GM19452 (cell line): Measurements from ENCODE around the gene VDR.

ENCODE experiments used
- ATAC-seq: cut with Tn5 transposase; IDR thresholded peaks from one replicate; pipeline ENCODE4 v1.9.1; 2021; ENCODE audit not compliant: unreplicated experiment

VDR gene

GRCh38 chr12:47875746-47876439 lies 28.9 kb downstream of the VDR start:
- ATAC-seq = no peak

- no peak for ATAC-seq
Measured at GRCh38 chr12:47874316-47874715, 30.5 kb downstream of the VDR start.

GRCh38 chr12:47870175-47870781 lies 34.5 kb downstream of the VDR start:
- ATAC-seq = peak; percentile 38

- ATAC-seq = peak; percentile 62
Measured at GRCh38 chr12:47868552-47869031, 36.2 kb downstream of the VDR start.

- peak; percentile 5 for ATAC-seq
Measured at GRCh38 chr12:47868041-47868440, 36.8 kb downstream of the VDR start.

GRCh38 chr12:47867495-47867941 lies 37.3 kb downstream of the VDR start:
- ATAC-seq = no peak

- no peak for ATAC-seq
Measured at GRCh38 chr12:47864646-47865235, 40.1 kb downstream of the VDR start.

GRCh38 chr12:47863985-47864384 lies 40.8 kb downstream of the VDR start:
- ATAC-seq = no peak

GRCh38 chr12:47863467-47863866 lies 41.3 kb downstream of the VDR start:
- ATAC-seq = no peak

GRCh38 chr12:47862881-47863280 lies 41.9 kb downstream of the VDR start:
- no peak for ATAC-seq

- no peak for ATAC-seq
Measured at GRCh38 chr12:47862167-47862750, 42.5 kb downstream of the VDR start.

- ATAC-seq = no peak
Measured at GRCh38 chr12:47860873-47861272, 43.9 kb downstream of the VDR start.

- ATAC-seq = no peak
Measured at GRCh38 chr12:47860279-47860841, 44.4 kb downstream of the VDR start.

GRCh38 chr12:47858511-47859266 lies 46.1 kb downstream of the VDR start:
- no peak for ATAC-seq

- ATAC-seq = no peak
Measured at GRCh38 chr12:47856721-47857575, 47.8 kb downstream of the VDR start.

GRCh38 chr12:47856094-47856493 lies 48.7 kb downstream of the VDR start:
- ATAC-seq = no peak

GRCh38 chr12:47855502-47855901 lies 49.3 kb downstream of the VDR start:
- no peak for ATAC-seq

GRCh38 chr12:47854531-47854930 lies 50.3 kb downstream of the VDR start:
- no peak for ATAC-seq

GRCh38 chr12:47852096-47852571 lies 52.7 kb downstream of the VDR start:
- no peak for ATAC-seq
